T-helper 1 cell treated with Interleukin-12 subunit alpha and Interleukin-12 subunit beta and Interleukin-4 antibody, amounts not matched to agents 30 μg/mL and 1 μg/mL, for 36 hours (primary cell): Measurements from ENCODE around the gene MAP2K3.
A peak's percentile ranks its signal among the peaks of the same experiment; 100 is the strongest.

Experiments
- H3K27ac Mint-ChIP-seq: one replicate; pipeline ENCODE4 v1.8.0; 2021; ENCODE audit warnings: mild to moderate bottlenecking, mixed read lengths
- H3K27me3 Mint-ChIP-seq: one replicate; pipeline ENCODE4 v1.8.0; 2021; ENCODE audit warnings: low read depth, mixed read lengths
- H3K36me3 Mint-ChIP-seq: one replicate; pipeline ENCODE4 v1.8.0; 2021; ENCODE audit warnings: low read depth, mixed read lengths
- H3K4me1 Mint-ChIP-seq: one replicate; pipeline ENCODE4 v1.8.0; 2021; ENCODE audit warnings: low read depth, mixed read lengths
- H3K4me3 Mint-ChIP-seq: one replicate; pipeline ENCODE4 v1.8.0; 2021; ENCODE audit warnings: mild to moderate bottlenecking, moderate library complexity, mixed read lengths
- H3K9me3 Mint-ChIP-seq: one replicate; pipeline ENCODE4 v1.8.0; 2021; ENCODE audit warnings: mixed read lengths

The MAP2K3 gene

GRCh38 chr17:21283482-21284318, 811 bp upstream of the MAP2K3 start:
- peaks cover 39% of the 10 kb centered on the region for H3K4me1 Mint-ChIP-seq
- no peaks in the 10 kb centered on the region for H3K9me3 Mint-ChIP-seq
- H3K36me3 Mint-ChIP-seq, result peaks cover 11% of the 10 kb centered on the region
- peaks cover 6% of the 10 kb centered on the region for H3K27me3 Mint-ChIP-seq
- peak overlapping the region; percentile 90 for H3K4me3 Mint-ChIP-seq
- H3K27ac Mint-ChIP-seq, result peak overlapping the region; percentile 69

DNA sequence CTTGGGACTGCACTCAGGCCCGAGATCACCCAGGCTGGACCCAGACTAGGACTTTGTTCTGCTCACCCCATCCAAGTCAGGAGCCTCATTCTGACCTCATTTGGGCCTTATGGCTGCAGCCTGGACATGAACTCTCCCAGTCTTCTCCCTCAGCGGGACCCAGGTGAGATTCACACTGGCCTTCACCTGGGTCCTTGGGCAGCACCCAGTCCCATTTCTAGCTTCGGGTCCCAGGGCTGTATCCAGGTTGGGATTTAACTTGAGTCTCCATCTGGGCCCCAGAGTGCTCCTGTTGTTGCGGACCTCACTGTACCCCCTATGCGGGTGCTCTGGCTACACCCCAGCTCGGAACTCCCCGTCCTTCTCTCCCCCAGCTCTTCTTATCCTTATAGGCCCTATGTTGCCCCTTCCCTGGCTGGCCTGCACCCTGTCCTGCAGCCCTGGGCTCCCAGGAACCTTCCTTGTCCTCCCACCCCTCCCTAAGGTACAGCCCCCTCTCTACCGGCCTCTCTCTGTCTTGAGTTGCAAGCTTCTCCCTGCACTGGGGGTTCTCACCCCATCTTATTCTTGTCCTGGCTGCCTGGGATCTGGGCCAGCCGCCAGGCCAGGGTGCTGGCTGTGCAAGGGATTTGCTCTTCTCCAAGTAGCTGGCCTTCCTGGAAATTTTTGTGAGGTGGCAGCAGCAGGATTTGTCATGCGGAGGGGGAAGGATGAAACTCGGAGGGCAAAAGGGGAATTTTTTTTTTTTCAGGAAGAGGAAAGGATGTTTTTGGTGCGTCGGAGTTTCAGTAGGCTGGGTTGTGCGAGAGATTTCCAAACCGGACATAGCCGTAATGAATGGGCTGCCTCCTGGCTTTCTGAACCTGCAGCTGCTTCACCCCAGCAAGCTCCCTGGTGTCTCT, 904 bp downstream of the MAP2K3 start:
- Mint-ChIP-seq H3K4me1 (peaks cover 30% of the 10 kb centered on the region), H3K27ac (peak overlapping the region; percentile 95), H3K36me3 (peaks cover 11% of the 10 kb centered on the region), H3K4me3 (peak overlapping the region; percentile 90), H3K9me3 (no peaks in the 10 kb centered on the region), H3K27me3 (peaks cover 6% of the 10 kb centered on the region)

- H3K27ac Mint-ChIP-seq, result peak overlapping the region; percentile 95
- peaks cover 11% of the 10 kb centered on the region for H3K36me3 Mint-ChIP-seq
- H3K27me3 Mint-ChIP-seq, result peaks cover under 1% of the 10 kb centered on the region
- no peaks in the 10 kb centered on the region for H3K9me3 Mint-ChIP-seq
- H3K4me1 Mint-ChIP-seq, result peaks cover 28% of the 10 kb centered on the region
- H3K4me3 Mint-ChIP-seq, result peak overlapping the region; percentile 90
Observed at GRCh38 chr17:21286066-21286770, 1.7 kb downstream of the MAP2K3 start.

GRCh38 chr17:21286909-21287702, 2.6 kb downstream of the MAP2K3 start:
- H3K4me1 Mint-ChIP-seq, result peaks cover 28% of the 10 kb centered on the region
- H3K4me3 Mint-ChIP-seq, result peak overlapping the region; percentile 90
- peaks cover 13% of the 10 kb centered on the region for H3K36me3 Mint-ChIP-seq
- H3K9me3 Mint-ChIP-seq, result peaks cover under 1% of the 10 kb centered on the region
- peak overlapping the region; percentile 95 for H3K27ac Mint-ChIP-seq
- no peaks in the 10 kb centered on the region for H3K27me3 Mint-ChIP-seq

DNA sequence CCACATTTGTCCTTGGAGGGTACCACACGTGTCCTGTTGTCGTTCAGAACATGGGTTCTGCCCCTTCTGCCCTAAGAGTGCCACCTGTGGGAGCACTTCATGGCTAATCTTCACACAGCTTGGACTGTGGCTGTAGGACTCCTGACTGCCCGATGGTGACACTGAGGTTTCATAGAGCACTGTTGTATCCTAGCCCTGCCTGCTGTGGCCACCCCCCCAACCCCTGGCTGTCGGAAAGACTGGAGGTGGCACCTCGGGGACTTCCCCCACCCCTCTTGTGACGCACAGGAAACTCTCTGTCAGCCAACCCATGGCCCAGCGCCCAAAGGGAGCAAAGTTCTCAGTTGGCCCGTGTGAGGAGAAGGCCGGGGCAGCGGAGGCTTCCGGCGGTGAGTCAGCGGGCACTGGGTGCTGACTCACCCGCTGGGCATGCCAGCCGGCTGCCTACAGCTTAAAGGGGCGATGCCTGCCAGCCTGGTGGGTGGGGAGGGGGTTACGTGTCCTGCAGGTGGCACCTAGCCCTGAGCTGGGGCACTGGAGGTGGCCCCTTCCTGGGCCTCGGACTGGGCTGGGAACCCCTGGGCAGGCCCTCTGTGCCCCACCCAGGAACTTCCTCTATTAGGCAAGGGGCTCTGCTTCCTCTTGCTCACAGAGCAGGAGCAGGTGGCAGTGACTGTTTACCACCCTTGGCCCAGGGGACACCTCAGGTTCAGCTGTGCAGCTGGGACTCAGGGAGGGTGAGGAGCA, 3.4 kb downstream of the MAP2K3 start:
- Mint-ChIP-seq H3K9me3 (peaks cover 4% of the 10 kb centered on the region), H3K4me1 (peaks cover 30% of the 10 kb centered on the region), H3K4me3 (peak overlapping the region; percentile 90), H3K36me3 (peaks cover 16% of the 10 kb centered on the region), H3K27ac (peak overlapping the region; percentile 95), H3K27me3 (no peaks in the 10 kb centered on the region)

DNA sequence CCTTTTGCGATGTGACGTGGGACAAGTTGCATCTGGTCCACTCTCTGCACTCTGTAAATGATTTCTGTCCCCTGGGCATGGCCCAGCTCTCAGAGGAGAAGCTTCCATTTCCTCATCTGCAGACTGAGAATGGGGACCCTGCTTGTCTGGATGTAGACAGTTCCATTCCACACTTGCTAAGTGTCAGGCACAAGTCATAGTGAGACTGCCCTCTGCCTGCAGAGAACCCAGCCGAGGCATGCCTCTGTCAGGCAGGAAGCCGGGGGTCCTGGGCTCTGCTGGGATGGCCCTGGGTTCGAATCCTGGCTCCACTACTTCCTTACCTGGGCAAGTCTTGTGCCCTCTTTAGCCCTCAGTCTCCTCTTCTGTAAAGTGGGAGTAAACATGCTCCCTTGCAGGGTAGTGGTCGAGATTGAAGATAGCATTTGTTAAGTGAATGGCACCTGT, 4.1 kb downstream of the MAP2K3 start:
- Mint-ChIP-seq H3K27me3 (no peaks in the 10 kb centered on the region), H3K36me3 (peaks cover 16% of the 10 kb centered on the region), H3K4me1 (peaks cover 30% of the 10 kb centered on the region)

GRCh38 chr17:21289175-21289901, 4.8 kb downstream of the MAP2K3 start:
- H3K27me3 Mint-ChIP-seq, result no peaks in the 10 kb centered on the region
- H3K4me3 Mint-ChIP-seq, result peak overlapping the region; percentile 7
- H3K4me1 Mint-ChIP-seq, result peaks cover 30% of the 10 kb centered on the region
- peak overlapping the region; percentile 6 for H3K27ac Mint-ChIP-seq
- H3K36me3 Mint-ChIP-seq, result peaks cover 18% of the 10 kb centered on the region
- peaks cover 4% of the 10 kb centered on the region for H3K9me3 Mint-ChIP-seq

More for the DNA sequence above, 4.1 kb downstream of the MAP2K3 start:
- peak overlapping the region; percentile 90 for H3K4me3 Mint-ChIP-seq
- peak overlapping the region; percentile 95 for H3K27ac Mint-ChIP-seq
- H3K9me3 Mint-ChIP-seq, result peaks cover 4% of the 10 kb centered on the region

DNA sequence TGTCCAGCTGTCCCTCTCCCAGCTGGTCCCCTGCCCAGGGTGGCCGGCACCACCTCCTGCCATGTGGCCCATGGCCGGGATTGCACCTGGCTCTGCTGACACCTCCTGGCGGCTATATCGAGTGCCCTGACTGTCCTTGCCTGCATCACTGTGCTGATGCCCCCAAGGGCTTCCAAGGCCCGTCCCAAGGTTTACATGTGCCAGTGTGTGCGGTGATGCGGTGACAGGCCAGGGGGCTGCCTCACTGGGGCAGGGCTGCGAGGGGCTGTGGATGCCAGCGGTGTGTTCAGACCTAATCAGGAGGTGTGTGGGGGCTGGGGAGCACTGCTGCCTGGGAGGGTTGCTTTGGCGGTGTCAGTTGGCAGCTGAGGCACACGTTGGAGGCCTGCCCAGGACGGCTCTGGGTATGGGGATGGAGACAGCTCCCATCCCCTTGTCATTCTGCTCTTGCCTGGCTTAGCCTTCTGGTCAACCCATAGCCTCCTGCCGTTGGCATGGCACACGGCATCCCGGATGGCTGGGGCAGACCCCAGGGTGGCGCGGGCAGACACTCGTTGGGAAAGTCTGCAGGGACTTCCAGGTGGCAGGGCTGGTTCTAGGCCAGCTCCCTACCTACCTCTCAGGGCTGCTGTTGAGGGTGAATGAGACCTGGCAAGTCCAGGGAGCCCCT, 5.5 kb downstream of the MAP2K3 start:
- H3K4me1 Mint-ChIP-seq, result peaks cover 35% of the 10 kb centered on the region
- H3K27ac Mint-ChIP-seq, result no peak overlapping the region
- no peak overlapping the region for H3K4me3 Mint-ChIP-seq
- H3K36me3 Mint-ChIP-seq, result peaks cover 20% of the 10 kb centered on the region
- H3K27me3 Mint-ChIP-seq, result no peaks in the 10 kb centered on the region
- peaks cover 9% of the 10 kb centered on the region for H3K9me3 Mint-ChIP-seq

DNA sequence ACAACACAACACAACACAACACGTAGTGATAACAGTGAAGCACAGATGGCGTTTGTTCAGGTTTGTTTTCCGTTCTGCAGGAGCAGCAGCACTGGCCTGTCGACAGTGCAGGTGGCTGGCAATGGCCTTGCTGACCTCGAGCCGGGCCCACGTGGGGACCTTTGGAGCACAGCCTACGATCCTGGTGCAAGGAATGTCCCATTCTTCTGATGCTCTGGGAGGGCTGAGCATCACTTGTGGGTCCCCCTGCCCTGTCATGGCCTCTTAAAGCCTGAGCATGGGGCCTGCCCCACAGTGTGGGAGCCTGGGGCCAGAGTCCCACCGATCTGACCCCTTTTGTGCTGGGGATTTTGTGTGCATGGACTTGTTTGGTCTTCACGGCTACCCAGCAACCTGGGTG, 6.8 kb downstream of the MAP2K3 start:
- Mint-ChIP-seq H3K4me3 (no peak overlapping the region), H3K36me3 (peaks cover 14% of the 10 kb centered on the region), H3K27ac (no peak overlapping the region), H3K27me3 (no peaks in the 10 kb centered on the region), H3K4me1 (peaks cover 32% of the 10 kb centered on the region), H3K9me3 (peaks cover 9% of the 10 kb centered on the region)

DNA sequence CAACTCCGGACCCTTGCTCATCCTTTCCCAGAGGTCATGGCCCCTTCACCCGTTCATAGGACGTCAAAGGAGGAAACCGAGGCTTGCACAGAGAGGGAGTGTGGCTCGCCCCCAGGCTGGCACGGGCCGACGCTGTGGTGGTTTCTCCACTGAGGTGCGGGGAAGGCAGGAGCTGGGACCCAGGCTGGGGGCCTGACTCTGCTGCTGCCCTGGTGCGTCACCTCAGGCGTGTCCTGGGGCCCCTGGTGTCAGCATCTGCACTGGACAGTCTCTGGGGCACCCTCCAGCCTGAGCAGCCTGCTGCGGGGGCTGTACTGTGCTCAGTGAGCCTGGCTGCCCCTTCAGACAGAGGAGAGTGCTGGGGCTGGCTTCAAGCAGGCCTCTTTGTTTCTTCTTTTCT, 7.4 kb downstream of the MAP2K3 start:
- peaks cover 9% of the 10 kb centered on the region for H3K9me3 Mint-ChIP-seq
- H3K36me3 Mint-ChIP-seq, result peaks cover 13% of the 10 kb centered on the region
- no peak overlapping the region for H3K4me3 Mint-ChIP-seq
- H3K27ac Mint-ChIP-seq, result no peak overlapping the region
- peaks cover 27% of the 10 kb centered on the region for H3K4me1 Mint-ChIP-seq
- H3K27me3 Mint-ChIP-seq, result no peaks in the 10 kb centered on the region

DNA sequence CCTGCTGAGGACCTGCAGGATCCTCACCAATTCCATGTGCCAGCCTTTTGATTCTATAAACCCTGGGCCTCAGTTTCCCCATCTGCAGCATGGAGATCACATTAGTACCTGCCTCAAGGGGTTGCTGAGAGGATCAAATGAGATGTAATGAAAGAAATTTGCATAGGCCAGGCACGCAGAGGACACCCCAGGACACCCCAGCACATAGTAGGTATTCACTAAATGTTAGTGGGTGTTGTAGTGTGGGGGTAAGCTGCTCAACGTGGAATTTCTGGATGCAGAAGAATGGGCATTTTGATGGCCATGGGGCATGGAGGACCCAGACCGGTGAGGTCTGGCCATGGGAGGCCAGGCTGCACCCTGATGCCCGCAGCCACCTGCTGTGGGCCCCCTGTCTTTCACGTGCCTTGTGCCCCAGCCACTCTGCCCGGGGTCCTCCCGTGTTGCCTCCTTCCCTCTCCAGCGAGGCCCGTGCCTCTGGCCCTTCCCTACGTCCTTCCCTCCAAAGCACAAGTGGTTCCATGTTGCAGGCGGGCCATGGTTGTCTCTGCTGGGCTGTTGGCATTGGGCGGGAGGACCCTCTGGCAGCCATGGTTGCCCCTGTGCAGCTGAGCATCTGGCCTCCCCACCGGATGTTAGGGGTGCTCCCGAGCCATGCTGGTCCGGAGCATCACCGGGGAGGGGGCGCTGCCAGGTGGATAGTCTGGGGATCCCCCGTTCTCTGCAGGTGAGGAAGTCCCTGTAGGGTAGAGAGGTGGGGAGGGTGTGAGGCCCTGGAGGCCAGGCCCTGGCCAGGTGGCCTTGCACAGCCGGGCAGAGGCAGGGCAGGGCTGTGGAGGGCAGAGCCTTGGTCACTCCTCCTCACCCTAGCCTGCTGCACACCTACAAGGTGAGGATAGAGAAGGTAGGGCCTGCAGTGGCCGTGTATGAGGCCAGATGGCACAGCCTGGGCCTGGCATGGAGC, 8.6 kb downstream of the MAP2K3 start:
- Mint-ChIP-seq H3K9me3 (peaks cover 9% of the 10 kb centered on the region), H3K27me3 (no peaks in the 10 kb centered on the region), H3K4me3 (no peak overlapping the region), H3K36me3 (peaks cover 9% of the 10 kb centered on the region), H3K4me1 (peaks cover 16% of the 10 kb centered on the region), H3K27ac (no peak overlapping the region)
